Choroid plexus epithelial cell (primary cell): ENCODE results near the gene LRPAP1.

Experiments
- DNase-seq: peaks from one replicate; pipeline ENCODE4 v3.0.0-alpha.2; 2010; ENCODE audit warnings: low read depth
- H3K4me3 ChIP-seq: 2 replicates; pipeline ENCODE4 v1.5.1; 2011; ENCODE audit warnings: low read depth, mild to moderate bottlenecking, control low read depth, low read length, moderate library complexity
- TF ChIP-seq, protein P1 (sequence below): conservative IDR thresholded peaks from 2 replicates; pipeline ENCODE4 v1.5.1; 2011; ENCODE audit warnings: low read depth, mild to moderate bottlenecking, control low read depth, inconsistent platforms, low read length, moderate library complexity

The LRPAP1 gene

DNA sequence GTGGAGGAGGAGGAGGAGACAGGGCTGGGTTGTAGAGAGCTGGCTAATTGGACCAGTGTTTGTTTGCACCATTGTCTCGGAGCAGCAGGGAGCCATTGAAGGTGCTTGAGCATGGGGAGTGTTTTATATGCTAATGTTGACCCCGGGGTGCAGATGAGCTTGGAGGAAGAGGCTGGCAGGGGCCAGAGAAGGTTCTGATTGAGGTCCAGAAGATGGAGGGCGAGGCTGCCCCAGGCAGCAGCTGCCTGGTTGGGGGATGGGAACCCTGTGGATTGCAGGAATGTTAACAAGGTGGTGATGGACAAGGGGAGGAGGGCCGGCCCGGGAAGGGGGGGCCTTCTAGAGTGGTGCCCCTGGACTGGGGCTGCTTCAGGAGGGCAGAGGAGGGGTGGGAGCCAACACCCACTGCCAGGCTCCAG is 51.1 kb downstream of the LRPAP1 start:
- no peak overlapping the region for H3K4me3 ChIP-seq
- TF ChIP-seq, protein P1, sequence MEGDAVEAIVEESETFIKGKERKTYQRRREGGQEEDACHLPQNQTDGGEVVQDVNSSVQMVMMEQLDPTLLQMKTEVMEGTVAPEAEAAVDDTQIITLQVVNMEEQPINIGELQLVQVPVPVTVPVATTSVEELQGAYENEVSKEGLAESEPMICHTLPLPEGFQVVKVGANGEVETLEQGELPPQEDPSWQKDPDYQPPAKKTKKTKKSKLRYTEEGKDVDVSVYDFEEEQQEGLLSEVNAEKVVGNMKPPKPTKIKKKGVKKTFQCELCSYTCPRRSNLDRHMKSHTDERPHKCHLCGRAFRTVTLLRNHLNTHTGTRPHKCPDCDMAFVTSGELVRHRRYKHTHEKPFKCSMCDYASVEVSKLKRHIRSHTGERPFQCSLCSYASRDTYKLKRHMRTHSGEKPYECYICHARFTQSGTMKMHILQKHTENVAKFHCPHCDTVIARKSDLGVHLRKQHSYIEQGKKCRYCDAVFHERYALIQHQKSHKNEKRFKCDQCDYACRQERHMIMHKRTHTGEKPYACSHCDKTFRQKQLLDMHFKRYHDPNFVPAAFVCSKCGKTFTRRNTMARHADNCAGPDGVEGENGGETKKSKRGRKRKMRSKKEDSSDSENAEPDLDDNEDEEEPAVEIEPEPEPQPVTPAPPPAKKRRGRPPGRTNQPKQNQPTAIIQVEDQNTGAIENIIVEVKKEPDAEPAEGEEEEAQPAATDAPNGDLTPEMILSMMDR = no peak
- no peak for DNase-seq

- TF ChIP-seq, protein P1 = peak; percentile 99
- peak; percentile 81 for DNase-seq
- no peak overlapping the region for H3K4me3 ChIP-seq
Measured at GRCh38 chr4:3480528-3481112, 51.6 kb downstream of the LRPAP1 start.

- no peak overlapping the region for H3K4me3 ChIP-seq
- no peak for DNase-seq
- TF ChIP-seq, protein P1 = no peak
Measured at GRCh38 chr4:3479358-3480101, 52.7 kb downstream of the LRPAP1 start.

DNA sequence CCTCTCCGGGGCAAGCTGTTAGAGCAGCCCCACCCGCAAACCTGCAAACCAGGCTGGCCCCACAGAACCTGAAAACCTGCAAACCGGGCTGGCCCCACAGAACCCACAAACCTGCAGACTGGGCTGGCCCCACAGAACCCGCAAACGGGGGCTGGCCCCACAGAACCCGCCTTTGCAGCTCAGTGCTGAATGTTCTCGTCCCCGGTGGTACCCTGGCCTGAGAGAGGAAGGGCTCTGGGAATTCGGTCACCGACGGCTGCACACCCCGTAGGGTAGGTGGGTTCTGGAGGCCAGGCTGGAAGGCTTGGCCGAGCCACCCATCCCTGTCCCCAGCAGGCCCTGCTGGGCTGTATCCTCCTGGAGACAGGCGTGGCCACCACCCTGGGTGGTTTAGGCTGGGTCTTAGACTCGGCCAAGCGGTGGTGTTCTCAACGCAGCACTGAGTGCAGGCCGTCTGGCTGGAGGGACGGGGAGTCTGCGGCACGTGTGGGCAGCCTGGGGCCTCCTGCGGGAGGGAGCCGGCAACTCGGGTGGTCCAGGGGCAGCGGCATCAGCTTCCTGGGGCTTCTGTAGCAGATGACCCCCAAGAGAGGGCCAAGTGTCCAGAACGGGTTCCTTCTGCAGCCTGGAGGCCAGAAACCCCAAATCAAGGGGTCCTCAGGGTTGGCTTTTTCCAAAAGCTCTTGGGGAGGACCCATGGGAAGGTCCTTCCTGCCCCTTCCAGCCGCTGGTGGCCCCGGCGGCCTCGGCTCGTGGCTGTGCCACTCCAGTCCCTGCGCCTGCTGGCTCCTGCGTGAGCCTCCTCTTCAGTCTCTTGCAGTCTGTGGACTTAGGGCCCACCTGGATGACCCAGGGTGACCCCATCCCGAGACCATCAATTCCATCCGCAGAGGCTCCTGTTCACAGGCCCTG is 53.5 kb downstream of the LRPAP1 start:
- no peak overlapping the region for H3K4me3 ChIP-seq
- no peak for DNase-seq
- TF ChIP-seq, protein P1 = no peak

DNA sequence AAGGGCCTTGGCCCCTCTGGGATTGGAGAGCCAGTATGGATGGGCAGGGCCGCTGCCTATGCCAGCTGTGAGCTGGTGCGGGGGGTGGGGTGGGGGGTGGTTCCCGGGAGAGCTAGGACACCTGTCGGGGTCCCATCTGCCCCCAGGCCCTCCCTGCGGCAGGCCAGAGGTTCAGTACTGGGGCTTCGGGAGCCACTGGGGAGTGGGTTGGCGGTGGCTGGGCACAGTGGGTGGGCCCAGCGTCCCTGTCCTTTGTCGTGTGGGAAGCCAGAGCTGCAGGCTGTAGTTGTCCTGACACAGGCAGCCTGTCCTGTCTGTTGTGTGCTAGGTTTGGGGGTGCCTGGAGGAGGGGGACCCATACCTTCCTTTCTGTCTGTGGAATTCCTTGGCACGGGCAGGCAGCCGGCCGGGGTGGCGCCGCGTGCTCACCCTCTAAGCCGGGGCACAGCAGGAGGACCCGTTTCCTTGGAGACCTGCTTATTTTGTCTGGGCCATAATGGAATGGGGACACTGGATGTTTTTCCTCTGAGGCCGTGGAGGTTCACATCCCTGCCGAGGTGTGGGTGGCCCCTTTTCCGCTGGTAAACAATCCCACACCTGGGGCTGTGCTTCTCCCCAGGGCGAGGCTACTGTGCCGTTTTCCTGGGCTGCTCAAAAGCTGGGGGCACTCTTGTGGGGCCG is 54.3 kb downstream of the LRPAP1 start:
- H3K4me3 ChIP-seq = no peak overlapping the region
- TF ChIP-seq, protein P1 = no peak
- peak; percentile 24 for DNase-seq

DNA sequence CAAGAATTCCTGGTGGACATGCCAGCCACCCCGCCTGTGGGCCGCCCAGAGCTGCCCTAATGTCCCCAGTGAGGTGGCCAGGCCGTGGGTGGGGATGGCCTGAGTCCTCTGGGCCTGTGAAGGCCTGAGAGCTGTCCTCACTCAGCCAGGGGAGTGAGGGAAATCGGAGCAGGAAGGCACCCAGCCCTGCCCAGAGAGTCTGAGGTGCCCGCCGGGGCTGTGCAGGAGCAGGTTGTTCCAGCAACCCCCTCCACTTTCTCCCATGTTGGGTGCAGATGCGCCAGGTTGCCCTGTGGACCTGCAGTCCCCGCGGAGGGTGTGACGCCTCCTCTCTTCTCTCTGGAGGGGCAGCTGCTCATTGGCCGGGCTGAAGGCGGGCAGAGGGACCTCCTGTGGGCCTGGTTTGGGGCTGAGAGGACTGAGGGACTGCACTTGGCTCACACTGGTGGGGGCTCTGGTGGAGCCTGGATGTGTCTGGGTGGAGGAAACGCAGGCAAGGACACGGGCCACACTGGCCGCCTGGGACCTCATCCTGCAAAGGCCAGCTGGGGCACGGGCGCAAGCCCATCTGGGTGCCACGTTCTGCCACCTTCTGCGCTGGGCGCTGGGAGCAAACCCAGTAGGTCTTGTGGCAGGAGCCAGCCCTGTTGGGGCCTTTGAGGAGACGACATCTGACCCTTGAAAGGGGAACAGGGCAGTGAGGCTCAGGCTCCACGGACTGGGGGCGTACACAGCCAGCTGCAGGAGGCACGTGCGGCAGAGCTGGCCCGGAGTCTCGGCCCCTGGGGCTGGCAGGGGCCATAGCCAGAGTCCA is 55.1 kb downstream of the LRPAP1 start:
- no peak for DNase-seq
- no peak overlapping the region for H3K4me3 ChIP-seq
- TF ChIP-seq, protein P1 = no peak
